ENCODE measurements around the gene BBX. TPM values are rescaled to one million over a fixed set of nuclear protein-coding genes. Genes with fewer than 3 reads are reported as not detected.
A peak's percentile ranks its signal among the peaks of the same experiment; 100 is the strongest.

BBX gene
- total RNA-seq, 1 donor from 2014 or later: 38.1 TPM

DNA sequence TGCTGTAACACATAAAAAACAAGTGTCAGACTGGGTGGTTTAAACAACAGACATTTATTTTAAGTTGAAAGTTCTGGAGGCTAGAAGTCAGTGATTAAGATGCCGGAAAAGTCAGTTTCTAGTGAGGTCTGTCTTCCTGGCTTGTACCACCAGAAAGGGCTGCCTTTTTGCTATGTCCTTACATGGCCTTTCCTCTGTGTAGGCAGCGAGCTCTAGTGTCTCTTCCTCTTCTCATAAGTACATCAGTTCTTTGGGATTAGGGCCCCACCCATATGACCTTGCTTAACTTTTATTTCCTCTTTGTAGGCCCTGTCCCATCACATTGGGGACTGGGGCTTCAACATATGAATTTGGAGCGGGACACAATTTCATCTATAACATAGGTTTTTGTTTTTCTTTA is 128.0 kb downstream of the BBX start:
- DNase-seq (ENCODE audit: low read depth in 2 of 2): no peak

DNA sequence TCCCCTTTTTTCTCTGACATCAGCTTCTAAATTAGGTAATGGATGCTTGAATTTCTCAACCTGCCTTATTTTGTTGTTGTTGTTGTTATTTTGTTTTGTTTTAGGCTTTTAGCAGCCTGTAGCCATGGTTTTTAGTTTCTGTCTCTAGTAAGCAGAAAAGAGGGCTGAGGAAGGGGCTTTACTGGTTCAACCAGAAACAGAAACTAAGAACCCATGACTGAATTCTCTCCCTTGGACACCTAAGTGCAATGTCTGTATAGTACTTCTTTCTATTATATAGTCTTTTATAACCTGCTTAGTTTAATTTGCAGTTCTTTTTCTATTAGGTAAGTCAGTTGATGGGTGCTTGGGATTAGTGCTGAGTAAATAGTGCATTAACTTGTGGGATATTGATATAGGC is 129.0 kb downstream of the BBX start:
- no peak for DNase-seq (ENCODE audit: low read depth in 2 of 2)

DNA sequence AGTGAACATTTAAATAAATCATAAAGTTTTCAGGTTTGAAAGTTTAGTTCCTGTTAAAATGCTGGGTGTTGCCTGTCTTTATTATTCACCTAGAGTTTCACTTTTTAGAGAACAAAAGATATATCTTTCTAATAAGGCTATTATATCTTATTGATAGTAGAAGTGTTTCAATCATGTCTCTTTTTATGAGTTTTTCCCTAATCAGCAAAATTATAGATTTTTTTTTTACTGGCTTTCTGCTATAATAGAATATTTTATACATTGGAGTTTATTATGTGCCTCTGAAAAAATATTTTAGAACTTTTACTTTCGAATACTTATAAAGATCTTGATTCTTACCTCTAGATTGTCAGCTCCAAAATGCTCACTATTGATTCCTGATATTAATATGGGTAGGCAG is 131.5 kb downstream of the BBX start:
- DNase-seq (ENCODE audit: low read depth in 2 of 2): no peak

DNA sequence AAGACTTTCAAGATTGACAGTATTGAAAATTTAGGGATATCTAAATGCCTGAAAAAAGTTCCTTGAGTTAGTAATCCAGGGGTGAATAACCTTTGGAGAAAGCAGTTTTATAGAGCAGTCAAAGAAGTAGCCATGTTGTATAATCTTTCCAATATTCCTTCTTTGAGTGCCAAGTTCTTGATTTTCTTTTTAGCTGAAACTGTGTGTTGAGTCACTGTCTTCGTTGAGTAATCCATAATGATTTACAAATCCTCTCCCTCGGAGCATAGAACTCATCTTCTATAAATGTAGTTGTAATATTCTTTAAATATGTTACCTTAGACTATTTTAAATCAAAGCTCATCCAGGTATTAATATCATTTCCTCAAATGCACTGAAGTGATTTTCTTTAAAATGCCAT is 135.2 kb downstream of the BBX start:
- no peak for DNase-seq (ENCODE audit: low read depth in 2 of 2)

DNA sequence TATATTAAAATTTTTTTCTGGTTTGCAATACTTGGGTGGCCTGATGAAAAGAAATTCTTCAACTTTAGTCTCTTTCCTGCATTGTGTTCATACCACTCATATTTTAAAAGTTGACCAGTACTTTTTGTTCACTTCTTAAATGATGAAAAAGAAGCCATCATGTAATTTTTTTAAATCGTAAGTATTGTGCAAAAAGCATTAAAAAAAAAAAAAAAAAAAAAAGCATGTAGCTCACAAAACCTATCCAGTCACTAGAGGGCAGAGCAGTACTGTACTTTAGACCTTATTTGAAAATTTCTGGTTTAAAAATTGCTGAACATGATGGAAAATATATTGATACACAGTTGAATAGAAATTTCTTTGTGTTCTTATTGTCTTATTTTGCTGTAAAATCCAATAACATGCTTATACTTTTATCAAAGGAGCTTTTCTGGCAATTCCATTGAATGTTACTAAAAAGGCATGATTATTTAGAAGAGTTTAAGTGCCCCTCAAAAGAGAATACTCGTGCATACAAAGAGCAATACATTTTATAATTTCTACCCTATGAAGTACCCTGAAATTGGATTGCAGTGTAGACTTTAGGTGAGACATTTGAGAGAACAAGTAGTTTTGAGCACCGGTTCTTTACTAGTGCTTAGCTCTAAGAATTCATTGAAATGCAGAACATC is 137.7 kb downstream of the BBX start:
- peak; percentile 67 to 75 for DNase-seq (ENCODE audit: low read depth in 2 of 2)

DNA sequence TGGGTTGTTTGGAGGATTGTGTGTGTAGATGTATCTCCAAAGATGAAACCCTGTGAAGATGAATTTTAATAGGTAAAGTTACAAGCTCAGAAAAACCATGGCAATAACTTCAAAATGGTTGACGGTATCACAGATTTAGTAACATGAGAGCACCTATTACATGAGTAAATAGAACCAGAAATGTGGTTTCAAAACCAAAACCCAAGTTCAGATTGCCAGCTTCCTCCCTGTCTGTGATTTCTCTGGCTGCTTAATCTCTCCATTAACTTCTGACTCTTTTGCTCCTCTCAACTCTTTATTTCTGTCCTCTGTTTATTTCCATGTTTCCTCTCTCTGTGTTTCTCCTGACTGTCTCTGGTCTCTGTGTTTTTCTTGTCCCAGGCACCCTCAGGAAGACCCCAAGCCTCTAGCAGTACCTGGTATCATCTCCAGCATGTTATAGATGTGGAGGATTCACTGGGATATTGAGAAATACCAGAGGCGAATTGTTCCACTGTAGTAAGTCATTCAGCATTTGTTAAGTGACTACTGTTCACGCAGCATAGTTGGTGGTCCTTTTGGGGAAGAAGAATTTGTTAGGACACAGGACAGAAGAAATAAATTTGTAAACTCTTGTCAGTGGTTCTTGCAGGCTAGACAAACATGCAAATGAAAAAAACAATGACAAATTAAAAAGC is 138.8 kb downstream of the BBX start:
- DNase-seq (ENCODE audit: low read depth in 2 of 2): no peak

DNA sequence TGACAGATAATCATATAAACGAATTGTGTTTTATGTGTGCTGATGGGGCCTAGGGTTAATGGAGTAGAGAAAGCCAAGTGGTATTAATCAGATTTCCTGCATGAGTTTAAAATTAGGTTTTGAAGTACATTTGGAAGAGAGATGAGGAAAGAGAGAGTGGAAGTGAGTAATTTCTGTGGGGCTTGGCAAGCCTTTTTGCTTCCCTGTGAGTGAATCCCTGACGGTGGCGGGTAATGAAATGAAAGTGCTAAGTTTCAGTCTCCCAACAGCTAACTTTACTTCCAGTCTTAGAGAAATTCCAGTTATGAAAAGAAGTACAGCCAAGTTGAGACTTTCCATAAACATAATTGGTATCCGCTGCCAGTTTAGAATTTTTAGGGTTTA is 139.4 kb downstream of the BBX start:
- DNase-seq (ENCODE audit: low read depth in 2 of 2): peak; percentile 75 to 80

DNA sequence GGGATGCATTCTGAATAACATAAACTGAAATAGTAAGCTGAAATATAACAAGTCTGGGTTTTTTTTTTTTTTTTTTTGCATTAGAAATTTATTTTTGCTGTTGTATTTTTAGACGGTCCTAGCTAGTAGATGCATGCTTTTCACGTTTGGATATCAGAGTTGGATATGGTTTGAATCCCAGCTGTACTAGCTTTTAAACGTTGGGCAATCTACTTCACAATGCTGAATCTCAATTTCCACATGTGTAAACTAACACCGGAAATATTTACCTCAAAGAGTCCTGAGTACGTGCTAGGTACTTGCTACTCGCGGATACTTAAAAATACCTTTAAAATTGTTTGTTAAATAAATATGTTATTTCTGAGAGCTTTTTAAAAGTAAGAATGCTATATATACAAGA is 139.8 kb downstream of the BBX start:
- peak in 1 of 2 donors; percentile 40 for DNase-seq (ENCODE audit: low read depth in 2 of 2)

DNA sequence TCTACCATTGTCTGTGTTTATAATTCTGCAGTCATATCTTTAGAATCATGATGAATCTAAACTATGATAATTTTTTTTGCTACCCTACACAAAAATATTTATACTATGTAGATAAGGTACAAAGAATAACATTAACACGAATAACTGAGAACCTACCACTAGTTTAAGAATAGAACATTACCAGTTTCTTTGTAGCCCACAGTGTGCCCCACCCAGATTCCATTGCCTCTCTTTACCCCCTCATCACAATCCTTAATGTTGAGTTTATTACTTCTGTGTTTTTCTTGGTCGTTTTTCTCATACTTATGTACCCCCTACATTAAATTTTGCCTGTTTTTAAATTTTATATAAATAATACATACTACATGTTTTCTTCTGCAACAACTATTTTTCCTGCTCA is 140.5 kb downstream of the BBX start:
- no peak for DNase-seq (ENCODE audit: low read depth in 2 of 2)

DNA sequence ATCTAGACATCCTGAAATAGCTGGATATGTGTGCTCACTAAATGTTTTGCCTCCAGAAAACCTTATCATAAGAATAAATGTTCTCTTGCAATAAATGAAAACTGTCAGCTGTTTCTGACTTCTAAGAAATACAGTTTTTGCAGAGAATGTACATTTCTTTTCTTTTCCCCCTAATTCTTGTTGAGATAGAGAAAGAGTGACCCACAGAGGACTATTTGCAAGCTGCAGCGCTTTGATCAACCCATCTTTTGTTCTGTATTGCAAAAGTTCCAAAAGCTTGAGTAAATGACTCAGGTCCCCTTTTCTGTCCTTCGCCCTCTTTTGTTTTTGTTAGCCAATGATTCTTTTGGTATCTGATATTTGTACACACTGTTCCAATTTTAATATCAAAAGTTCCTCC is 141.9 kb downstream of the BBX start:
- no peak for DNase-seq (ENCODE audit: low read depth in 2 of 2)

DNA sequence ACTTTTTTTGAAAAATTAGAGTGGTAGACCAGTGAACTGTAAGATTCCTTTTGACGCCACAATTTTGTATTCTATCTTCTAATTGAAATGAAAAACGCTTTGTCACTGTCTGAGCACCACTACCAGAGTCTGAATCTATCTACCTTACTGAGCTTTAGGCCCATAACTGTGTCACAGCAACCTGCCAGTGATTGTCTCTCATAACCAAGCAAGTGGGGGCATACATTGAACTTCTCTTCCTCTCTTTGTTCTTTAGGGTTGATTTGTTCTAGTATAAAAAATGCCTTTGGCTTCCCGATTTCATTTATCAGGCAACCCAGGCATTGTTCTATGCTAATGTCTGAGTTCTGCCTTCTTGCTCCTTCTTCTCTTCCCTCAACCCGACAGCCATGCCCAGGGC is 142.6 kb downstream of the BBX start:
- peak in 1 of 2 donors; percentile 54 for DNase-seq (ENCODE audit: low read depth in 2 of 2)

DNA sequence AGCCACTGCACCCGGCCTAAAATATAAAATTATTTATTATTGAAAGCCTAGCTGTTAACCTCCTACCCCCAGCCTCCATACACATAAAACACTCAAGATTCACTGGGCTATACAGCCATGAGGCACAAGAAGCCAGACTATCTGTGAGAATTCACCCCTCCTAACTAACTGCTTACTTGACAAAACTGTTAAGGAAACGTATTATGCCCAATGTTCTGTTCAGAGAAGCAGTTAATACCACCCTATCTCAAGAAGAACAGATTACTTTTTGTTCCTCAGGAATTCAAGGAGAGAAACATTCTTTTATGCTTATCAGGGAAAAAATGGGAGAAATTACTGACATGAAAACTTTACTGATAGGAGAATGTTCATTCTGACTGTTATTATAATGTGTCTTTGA is 144.1 kb downstream of the BBX start:
- DNase-seq (ENCODE audit: low read depth in 2 of 2): no peak

DNA sequence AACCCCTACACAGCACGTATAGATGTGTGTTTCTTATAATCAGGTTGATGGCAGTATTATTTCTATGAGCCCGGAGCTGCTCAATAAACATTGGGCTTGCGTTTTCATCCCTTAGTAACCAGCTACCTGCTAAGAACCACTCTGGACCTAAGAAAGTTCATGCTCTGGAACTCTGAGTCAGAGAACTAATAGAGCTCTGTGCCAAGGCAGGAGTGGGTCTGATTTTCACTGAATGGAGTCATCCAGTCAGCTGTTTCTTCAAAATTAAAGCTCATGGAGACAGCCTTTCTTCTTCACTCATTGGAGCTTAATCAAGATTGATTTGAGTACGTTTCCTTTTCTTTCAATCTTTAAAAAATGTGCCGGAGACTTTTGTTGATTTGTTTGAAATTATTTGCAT is 145.7 kb downstream of the BBX start:
- DNase-seq (ENCODE audit: low read depth in 2 of 2): no peak

DNA sequence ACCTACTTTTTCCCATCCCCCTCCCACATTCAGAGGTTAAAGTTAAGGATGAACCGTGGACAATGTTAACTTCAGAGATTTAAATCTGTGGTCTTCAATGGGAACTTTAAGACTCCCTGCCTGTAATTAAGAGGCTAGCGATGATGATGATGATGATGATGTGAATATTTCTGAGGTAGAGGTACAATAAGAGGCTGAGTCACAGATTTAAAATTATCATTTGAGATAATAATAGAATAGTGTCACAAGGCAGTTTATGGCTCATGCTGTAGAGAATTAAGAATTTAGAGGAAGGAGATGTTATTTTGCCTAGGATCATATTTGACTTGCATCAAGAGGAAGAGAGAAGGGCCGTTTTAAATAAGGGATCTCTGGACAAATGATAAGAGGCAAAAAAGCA is 146.2 kb downstream of the BBX start:
- DNase-seq (ENCODE audit: low read depth in 2 of 2): no peak

DNA sequence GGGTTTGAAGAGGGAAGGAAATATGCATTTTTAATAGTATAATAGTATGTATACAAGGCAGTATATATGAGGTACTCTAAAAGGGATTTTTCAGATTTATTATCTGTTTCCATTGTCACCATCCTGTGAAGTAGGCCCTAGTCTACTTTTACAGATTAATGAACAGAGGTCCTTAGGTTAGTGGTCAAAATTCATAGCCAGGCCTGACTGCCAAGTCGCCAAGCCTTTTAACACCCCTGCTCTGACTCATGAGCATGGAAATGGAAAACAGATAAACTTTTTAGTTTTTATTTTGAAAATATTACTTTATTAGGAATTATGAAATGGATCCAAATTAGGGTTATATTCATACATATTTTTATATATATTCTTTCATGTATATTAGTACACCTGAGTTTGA is 146.9 kb downstream of the BBX start:
- no peak for DNase-seq (ENCODE audit: low read depth in 2 of 2)

DNA sequence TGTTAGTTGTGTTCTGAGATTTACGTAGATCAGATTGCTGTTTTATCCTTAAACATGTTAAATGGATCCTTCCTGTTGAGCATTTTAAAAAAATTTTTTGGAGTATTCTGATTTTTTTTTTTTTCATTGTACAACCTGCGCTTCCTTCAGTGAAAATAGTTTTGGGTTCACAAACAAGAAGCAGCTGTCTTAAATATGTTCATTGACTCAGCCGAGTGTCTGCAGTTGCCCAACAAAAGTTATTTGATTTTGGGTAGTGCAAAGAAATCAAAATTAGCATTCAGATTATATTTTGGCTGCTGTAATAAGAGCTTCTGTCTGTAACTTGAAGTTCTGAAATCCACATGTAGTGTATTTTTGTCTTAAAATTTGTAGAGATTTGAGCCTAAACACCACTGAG is 148.2 kb downstream of the BBX start:
- DNase-seq (ENCODE audit: low read depth in 2 of 2): no peak

DNA sequence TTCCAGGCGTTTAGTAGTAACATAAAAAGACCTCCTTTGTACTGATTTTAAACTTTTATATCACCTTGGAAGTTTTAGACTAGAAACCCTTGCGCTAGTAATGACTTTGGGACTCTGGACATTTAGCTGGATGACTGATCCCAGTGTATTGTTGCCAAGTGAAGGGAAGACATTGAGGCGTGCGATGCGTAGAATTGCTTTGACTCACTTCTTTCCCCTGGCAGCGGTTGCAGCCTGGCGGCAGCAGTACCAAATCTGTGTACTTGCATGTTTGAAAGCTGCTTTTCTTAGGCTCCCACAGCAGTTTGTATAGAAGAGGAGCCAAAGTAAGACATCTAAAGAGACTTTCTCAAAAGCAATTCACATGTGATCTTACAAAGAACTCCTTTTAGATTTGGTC is 151.6 kb downstream of the BBX start:
- DNase-seq (ENCODE audit: low read depth in 2 of 2): no peak

DNA sequence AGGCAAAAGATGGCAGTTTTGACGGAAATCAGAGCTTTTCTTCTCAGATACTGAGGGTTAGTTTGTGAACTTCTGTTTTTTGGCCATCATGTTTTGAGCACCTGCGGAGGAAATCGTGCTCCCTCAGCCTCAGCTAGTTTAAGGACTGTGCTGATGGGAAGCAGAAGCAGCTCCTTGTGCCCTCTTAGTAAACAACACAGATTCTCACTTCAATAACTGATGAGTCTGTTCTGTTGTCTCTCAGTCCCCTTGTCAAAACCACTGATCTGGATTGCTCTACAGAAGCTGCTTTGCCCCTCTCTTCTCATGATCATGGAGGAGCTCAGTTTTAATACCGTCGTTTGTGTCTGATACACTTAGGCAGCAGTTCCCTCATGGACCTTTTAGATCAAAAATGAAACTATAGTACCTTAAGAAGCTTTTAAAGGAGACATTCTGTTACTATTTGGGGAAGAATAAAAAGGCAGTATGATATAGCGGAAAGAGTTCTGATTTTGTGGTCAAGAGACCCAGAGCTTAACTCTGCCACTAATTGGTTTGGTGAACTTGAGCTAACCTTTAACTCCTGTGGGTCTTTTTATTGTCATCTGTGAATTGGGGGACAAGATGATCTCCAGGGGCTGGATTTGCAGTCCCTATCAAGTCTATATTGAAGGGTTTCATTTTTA is 152.6 kb downstream of the BBX start:
- DNase-seq (ENCODE audit: low read depth in 2 of 2): no peak

DNA sequence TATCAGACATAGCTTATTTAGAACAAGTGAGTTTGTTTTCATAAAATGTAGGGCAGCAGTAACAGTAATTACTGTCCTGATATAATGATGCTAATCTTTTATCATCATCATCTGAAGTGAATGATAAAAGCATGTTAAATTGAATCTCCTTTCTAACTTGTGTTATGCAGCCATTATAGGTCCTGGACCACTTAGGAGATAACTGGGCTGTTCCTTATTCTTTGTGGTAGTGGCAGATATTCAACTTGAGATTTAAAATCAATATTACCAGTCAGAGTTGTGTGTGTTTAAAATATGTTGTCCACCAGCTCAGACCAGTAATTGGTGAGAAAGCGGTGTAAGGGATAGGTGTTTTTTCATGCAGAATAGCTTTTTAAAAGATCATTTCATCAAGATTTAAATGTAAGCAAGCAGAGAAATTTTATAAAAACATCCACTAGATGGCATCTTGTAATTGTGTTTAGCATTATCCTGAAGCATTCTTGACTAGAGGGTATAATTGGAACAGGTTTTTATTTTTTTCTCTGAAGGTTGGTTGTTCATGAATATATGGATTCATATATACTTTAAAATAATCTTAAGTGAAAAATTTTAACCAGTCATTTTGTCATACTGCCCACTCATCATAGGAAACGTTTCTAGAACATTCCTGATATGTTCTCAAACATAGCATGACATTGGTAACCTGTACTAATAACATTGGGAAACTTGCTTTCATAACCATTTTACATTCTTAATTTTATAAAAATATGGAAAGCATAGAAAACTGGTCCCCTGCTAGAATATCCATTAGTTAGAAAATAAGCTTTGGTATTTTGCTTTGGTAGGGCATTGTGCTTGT is 153.9 kb downstream of the BBX start:
- peak in 1 of 2 donors; percentile 38 for DNase-seq (ENCODE audit: low read depth in 2 of 2)

DNA sequence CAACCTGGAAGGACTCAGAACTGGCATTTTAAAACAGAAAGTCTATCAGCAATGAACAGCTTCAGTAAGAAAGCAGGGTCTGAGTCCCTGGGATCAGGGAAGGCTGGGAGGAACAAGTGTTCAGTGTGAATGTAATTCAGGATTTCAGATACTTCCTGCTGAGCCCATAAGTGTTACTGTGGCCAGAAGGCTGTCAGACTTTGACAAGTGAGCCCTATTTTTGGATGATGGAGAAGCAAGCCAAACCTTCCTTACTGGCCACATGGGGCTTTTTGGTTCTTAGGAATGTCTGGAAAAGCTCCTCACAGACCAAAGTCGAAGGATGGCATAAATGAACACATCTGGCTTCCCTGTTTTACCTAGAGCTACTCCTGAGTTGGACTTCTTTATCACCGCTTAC is 157.2 kb downstream of the BBX start:
- DNase-seq (ENCODE audit: low read depth in 2 of 2): no peak

DNA sequence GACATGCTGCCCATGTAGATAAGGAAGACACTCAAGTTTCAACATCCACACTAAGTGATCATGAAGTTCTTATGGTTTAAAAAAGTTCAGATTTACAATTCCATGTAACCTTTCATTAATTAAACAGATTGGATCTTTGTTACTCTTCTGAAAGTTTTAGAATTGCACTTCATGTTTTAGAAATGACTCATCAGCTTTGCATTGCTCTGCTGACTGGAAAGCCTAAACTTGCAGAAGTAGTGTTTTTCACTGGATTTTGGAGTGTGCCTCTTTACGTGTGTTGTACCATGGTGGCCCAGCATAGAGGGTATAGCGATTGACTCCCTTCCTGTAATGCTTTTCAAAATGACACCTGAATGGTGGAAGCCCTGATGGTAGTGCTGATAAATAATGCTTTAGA is 157.9 kb downstream of the BBX start:
- DNase-seq (ENCODE audit: low read depth in 2 of 2): no peak

DNA sequence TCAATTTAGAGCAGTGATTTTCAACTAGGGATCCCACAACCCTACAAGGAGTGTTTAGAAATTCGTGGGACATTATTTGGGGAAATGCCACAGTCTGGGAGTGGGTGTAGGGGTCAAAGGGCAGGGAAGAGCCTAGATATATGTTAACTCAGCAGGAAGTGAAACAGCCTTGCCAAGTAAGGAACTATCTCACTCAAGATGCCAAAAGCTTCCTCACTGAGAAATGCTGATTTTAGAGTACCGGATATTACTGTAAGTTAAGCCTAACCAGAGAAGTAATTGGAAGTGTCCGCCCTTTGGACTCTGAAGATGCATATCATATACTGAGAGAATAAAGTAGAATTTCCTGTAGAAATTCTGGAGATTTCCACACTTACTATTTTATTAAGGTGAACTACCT is 158.6 kb downstream of the BBX start:
- DNase-seq (ENCODE audit: low read depth in 2 of 2): no peak

Data from dermis microvascular lymphatic vessel endothelial cell (primary cell).